Neural progenitor cell (in vitro differentiated cells): Measurements from ENCODE around the gene JAZF1.

ENCODE experiments used
- EZH2 ChIP-seq: fragments of 200-600 bp; sonication (generic); IDR thresholded peaks from 2 replicates; pipeline ENCODE4 v1.6.1; 2017; ENCODE audit warnings: antibody characterized with exemption, mild to moderate bottlenecking, moderate library complexity
- TF ChIP-seq, protein P1 (sequence below): fragments of 200-600 bp; sonication (generic); IDR thresholded peaks from 2 replicates; pipeline ENCODE4 v1.5.1; 2017; ENCODE audit warnings: antibody characterized with exemption, mild to moderate bottlenecking

- no peak for TF ChIP-seq EZH2
- TF ChIP-seq, protein P1, sequence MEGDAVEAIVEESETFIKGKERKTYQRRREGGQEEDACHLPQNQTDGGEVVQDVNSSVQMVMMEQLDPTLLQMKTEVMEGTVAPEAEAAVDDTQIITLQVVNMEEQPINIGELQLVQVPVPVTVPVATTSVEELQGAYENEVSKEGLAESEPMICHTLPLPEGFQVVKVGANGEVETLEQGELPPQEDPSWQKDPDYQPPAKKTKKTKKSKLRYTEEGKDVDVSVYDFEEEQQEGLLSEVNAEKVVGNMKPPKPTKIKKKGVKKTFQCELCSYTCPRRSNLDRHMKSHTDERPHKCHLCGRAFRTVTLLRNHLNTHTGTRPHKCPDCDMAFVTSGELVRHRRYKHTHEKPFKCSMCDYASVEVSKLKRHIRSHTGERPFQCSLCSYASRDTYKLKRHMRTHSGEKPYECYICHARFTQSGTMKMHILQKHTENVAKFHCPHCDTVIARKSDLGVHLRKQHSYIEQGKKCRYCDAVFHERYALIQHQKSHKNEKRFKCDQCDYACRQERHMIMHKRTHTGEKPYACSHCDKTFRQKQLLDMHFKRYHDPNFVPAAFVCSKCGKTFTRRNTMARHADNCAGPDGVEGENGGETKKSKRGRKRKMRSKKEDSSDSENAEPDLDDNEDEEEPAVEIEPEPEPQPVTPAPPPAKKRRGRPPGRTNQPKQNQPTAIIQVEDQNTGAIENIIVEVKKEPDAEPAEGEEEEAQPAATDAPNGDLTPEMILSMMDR, result no peak
These were observed 186.0 kb downstream of the JAZF1 start for GRCh38 chr7:27994639-27995038.
